H1 (cell line): ENCODE measurements around the gene VWCE. TPM values are rescaled to one million over a fixed set of nuclear protein-coding genes. Genes with fewer than 3 reads are reported as not detected.

Source experiments
- NANOG ChIP-seq: IDR thresholded peaks from 2 replicates; pipeline ENCODE4 v1.6.1; 2011; ENCODE audit warnings: low read length, low read depth, mild to moderate bottlenecking, inconsistent platforms; ENCODE audit not compliant: insufficient read depth, poor library complexity, severe bottlenecking
- TBP ChIP-seq: IDR thresholded peaks from 2 replicates; pipeline ENCODE4 v1.6.1; 2011; ENCODE audit warnings: low read depth, low read length, improper control_type of control experiment
- polyA plus RNA-seq, 7 experiments: library from polyadenylated mRNA; depleted of rRNA in 3 of 7; stranded (reverse) in 5 of 7; unstranded in 2 of 7; fragments of >200 nt in 5 of 7; fragments of 200-250 nt in 2 of 7; gene quantifications; 1 replicate in 5 of 7; 2 replicates in 1 of 7; 4 replicates in 1 of 7; pipeline versions ENCODE4 v1.2.1 to v1.2.3, GENCODE V29; 2011 to 2013; ENCODE audit warnings: missing spikeins in 2 of 7, mixed read lengths in 2 of 7
- total RNA-seq: library from RNA; stranded (reverse); fragmentation: NEBNext Ultra II Directional; extraction: Animal tissue kit (Norgen Biotek cat#: 25700); gene quantifications from 2 replicates; pipeline ENCODE4 v1.2.1, GENCODE V29; 2021

The VWCE gene
- total and polyA plus RNA-seq, 2 of the 8 experiments (the other 6 are each of a cell fraction or from before 2014, with no cell fraction given), result 9.5 to 12.3 TPM

DNA sequence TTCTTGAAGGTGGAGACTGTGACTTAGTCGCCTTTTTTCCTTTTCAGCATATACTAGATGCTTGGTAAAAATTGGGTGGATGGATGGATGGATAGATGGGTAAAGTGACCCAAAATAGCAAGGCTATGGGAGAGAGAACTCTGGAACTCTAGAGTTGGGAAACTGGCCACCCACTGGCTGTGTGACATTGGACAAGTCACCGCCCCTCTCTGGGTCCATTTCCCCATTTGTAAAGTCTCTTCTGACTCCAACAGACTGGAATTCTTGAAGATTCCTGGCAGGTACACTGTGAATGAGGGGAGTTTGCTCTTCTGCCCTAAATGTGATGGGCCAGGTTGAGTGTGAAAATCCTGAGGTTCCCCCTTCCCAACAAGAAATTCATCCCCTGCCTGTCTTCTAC lies 45.9 kb upstream of the VWCE start (continued):
- TF ChIP-seq NANOG (no peak), TBP (no peak)
